NCI-H82 treated with DMSO at 0.1 percent for 48 hours (cell line): Measurements from ENCODE around the gene LNX2.

Experiments
- DNase-seq: peaks from one replicate; lab custom pipeline; 2025; ENCODE audit not compliant: unreplicated experiment; lab: John Stamatoyannopoulos, UW

The LNX2 gene

DNA sequence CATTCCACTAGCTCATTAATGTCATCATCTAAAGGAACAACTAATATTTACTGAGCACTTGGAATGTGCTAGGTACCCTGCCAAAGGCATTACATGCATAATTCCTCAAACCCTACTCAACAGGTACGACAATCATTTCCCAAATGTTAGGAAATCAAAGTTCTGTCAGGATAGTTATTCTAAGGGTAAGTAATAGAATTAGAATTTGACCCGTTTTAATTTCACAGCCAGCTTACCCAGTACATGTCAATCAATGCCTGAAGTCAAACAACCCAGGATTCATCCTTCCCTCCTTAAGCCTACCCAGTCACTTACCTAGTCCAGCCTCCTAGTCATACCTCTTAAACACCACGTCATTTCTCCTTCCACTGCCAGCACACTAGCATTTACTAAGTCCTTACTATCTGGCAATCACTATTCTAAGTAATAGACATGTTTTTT is 2.4 kb downstream of the LNX2 start:
- DNase-seq = no peak

DNA sequence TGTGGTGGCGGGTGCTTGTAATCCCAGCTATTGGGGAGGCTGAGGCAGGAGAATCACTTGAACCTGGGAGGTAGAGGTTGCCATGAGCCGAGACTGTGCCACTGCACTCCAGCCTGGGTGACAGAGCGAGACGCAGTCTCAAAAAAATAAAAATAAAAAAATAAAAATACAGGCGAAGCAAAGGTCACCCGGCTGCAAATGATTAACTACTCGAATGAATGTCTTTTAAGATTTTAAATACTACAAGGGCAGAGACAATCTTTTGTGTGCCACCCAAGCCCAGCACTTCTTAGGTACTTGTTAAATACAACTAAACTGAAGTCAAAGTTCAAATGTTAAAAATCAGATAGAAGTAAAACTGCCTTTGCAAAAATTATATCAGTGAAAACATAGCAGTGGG is 6.7 kb downstream of the LNX2 start:
- DNase-seq = no peak

DNA sequence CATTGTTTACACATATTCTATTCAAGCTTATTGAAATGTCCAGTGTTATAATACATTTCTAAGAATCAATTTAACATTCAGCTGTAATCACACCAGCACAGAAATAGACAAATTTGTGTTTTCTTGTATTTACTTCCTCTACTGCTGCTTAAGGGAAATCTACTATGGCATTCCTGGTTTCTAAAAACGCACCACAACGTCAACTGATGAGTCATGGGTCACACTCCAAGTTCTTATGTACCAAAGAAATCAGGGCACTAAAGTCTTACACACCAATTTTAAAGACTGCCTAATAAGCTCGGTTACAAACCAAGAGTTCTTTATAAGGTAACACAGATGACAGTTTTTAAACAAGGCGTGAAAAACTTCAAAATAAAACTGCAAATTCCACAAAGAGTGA is 13.2 kb downstream of the LNX2 start:
- DNase-seq = no peak

DNA sequence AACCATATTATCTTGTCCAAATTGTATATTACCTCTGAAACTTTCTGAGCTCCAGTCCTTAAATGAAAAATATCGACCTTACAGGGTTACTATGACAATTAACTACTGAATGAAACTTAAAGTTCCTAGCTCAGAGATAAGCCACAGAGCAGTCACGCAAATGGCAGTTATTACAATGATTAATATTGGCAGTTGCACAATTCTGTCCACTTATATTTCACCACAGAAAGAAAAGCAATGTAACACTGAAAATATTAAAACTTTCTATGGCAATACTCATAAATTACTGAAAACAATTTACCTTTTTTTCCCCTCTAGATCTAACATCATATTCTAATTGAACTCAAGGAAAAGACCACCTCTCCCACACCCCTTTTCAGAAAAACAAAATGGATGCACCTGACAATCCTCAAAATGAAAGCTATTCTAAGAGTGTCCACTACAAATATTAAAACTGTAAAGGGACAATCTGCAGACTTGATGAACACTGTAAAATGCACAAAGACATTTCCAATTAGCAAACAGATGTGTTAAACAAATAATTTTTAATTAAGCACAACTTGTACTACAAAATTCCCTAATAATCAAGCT is 14.6 kb downstream of the LNX2 start:
- DNase-seq = no peak

DNA sequence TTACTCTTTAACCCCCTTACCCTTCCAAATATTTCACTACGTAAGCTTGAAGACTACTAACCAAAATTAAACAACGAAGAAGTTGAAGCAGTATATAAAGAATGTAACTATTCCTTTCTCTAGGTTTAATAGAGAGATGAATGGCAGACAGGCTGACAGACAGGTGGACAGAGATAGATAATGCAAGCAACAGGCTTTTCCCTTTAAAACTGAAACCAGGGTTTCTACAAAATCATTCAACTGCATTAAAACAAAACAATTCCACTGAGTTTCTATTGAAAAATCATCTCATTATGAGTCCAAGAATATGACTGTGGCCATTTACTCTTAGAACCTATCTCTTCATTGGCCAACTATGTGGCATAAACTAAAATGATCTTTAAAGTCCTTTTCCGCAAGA is 15.2 kb downstream of the LNX2 start:
- DNase-seq = no peak

DNA sequence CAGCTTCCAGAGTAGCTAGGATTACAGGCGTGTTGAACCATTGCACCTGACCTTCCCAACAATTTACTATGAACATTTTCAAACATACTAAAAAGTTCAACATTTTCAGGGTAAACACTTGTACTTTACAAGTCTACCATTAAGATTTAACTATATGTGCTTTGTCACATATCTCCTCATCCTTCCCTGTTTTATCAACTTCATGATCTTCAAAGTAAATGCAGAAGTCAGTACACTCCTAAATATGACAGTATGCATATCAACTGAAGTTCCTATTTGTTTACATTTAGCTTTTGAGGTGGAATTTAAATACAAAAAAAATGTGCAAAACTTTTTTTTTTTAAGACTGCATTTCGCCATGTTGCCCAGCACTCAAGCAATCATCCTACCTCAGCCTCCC is 18.5 kb downstream of the LNX2 start:
- DNase-seq = no peak

DNA sequence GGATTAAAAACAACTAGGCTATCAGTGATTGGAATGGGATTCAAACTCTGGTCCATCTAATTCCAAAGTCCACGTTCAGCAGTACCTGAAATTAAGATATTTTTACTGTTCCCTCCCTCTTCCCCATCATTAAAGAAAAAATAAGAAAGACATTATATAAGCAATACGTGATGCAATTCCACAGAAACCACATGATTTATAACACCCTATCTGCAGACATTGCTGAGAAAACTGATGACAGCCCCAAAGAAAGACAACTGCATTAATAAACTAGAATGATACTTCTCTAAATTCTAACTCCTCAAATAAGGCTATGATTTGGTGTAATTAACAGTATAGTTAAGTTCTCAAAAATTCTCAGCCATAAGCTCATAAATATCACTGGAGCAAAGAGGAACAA is 19.1 kb downstream of the LNX2 start:
- DNase-seq = no peak

DNA sequence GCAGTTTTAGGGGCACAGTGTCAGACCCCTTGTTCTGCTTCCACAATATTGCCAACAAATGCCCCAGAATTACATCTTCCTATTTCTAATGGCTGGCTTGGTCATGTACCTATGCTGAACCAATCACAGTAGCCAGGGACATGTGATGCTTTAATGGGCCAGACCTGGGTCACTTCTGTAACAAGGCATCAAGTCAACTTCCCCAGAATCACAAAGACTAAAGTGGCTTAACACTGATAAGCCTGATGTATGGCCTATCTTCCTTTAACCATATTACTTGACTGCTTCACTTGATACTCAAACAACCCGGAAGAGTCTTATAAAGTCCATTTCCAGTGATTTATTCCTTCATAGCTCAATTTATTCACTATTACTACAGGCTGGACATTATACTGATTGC is 19.6 kb downstream of the LNX2 start:
- no peak for DNase-seq

DNA sequence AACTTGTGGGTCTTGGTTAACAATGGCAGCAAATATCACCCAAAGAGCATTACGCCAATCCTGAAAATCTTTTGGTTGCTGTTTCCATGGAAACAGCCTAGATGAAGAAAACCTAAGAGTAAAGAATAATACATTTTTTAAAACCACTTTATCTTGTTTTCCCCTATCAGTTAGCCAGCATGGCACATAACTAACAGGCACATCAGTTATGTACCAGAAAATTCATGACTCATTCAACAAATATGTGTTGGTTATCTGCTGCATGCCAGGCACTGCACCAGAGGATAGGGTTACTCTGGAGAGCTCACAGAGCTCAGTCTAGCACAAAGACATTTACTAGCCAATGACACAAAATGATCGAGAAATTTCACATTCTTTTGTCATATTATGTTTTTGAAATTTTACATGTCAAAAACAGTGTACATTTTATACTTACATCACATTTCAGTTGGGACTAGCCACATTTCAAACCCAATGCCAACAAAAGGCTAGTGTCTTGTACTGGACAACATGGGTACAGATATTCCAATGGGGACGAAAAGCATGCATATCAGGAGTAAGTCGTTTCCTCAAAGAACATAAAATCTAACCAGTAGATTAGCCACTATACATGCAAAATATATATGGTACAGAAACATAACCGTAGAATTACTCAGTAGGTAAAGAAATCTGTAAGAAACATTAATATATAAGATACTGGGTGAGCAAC is 20.3 kb downstream of the LNX2 start:
- DNase-seq = no peak

DNA sequence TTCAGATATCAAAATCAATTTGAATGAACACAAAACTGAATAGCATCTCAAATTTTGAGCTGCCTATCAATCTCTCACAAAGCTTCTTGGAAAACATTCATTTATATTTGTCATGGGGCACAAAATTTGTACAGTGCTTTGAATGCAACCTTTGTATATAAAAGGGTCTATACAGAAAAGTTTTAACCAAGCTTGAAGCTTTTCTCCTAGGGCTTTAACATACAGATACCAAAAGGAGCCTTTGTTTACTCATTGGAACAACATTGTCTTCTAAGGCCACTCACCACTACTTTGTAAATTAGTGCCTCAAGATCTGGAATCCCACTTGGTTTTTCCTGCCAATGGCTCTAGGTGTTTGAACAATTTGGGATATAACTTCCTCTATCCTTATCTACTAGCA is 21.2 kb downstream of the LNX2 start:
- no peak for DNase-seq

DNA sequence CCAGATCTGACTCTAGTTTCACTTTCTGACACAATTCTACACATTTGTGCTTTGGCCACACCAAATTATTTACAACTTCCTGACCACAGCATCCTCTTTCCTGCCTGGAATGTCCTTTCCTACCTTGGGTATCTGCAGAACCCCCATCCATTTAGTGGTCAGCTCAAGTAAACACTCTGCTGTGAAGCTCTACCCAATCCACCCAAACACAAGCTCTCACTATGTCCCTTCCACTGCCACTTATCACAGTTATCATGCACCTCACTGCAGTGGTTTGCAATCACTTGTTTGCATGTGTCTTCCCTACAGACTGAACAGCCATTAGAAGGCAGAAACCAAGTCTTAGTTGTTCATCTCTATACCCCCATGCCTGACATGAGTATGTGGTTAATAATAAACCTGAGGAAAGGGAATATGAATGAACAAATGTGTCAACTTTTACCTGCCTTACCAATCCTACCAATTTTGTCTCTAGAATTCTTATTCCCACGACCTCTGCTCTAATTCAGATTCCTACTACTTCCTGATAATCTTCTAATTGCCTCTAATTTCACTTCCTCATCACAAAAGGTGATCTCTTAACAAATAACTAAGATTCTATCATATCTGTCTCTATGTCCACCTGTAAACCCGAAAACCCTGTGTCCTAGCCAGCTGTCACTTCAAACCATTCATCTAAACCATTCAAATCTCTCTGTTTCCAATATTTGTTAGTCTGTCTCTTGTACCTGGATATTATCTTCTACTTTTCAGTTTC is 25.1 kb downstream of the LNX2 start:
- DNase-seq = no peak

DNA sequence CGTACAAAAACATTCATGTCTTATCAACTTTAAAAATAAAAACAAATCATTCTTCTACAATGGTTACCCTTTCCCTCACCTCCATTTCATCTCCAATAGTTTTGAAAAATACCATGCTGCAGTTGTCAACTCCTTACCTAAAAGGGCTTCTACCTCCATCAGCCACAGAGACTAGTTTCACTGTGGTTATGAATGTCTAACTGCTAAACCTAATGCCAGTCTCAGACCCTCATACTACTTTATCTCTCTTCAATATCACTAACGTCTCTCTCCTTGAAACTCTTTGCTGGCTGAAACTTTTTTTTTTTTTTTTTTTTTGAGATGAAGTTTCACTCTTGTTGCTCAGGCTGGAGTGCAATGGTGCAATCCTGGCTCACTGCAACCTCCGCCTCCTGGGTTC is 27.1 kb downstream of the LNX2 start:
- no peak for DNase-seq

DNA sequence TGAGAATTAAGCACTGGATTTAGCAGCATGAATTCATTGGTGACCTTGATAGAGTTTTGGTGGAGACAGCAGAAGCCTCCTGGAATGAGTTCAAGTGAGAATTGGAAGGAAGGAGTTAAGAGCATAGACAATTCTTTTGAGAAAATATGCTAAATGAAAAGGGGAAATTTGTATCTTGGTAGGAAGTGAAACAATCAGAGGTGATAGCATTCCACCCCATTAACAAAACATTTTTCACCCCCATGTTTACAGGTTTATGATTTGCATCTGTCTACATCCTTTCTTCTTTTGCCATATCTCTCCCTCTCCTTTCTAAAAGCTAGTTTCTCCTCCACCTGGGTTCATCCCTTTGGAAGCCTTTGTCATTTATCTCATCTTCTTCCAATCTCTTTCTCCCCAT is 27.5 kb downstream of the LNX2 start:
- DNase-seq = peak; percentile 81

DNA sequence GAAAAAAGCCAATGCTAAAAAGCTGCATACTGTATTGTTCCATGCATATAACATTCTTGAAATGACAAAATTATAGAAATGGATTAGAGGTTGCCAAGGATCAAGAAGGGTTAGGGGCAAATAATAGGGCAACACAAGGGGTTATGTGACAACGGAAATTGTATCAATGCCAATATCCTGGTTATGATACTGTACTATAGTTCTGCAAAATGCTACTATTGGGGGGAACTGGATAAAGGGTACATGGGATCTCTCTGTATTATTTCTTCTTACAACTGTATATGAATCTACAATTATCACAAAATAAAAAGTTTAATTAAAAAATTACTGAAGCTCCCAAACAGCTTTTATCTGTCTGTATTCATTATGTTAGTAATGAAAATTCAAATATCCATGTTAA is 31.9 kb downstream of the LNX2 start:
- DNase-seq = no peak

DNA sequence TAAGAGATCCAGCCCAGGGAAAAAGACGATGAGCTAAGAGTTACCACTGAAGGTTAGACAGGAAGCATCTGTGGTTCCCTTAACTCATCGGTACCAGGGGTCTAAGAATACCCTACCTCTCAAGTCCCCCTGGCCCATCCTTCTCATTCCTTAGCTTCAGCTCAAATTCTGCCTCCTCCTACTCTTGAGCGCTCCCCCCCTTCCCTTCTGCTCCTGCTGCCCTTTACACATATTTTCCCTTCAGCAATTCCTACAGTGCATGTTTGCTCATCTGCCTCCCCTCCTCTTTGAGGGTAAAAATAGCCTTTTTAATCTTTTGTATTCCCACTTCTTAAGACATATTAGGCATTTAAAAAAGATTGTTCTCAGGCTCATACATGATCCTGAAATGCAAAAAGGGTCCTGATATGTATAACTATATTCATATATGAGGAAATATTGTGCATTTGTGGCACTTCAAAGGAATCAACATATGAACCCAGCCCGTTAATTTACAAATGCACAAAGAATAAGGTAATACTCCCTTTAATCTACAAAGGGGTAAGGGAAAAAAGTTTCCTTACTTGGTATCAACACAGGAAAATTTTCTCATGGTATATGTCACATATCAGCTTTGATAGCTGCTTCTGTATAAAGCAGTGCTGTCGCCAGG is 33.1 kb downstream of the LNX2 start:
- DNase-seq = no peak

DNA sequence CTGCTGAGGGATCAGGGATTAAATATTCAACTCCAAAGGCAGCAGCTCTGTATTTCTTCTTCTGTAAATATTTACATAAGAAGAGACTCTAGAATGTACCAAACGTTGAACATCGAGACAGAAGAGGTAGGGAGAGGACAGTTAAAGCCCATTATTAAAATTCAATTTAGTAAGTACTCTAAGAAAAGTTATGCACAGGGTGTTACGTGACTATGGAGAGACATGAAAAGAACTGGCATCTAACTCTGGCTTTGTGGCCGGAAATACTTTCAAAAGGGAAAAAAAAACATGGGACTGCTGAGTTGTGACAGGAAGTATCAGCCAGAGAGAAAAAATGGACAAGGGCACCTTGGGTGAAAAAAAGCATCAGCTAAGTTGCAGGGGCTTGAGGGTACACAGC is 36.7 kb downstream of the LNX2 start:
- no peak for DNase-seq

DNA sequence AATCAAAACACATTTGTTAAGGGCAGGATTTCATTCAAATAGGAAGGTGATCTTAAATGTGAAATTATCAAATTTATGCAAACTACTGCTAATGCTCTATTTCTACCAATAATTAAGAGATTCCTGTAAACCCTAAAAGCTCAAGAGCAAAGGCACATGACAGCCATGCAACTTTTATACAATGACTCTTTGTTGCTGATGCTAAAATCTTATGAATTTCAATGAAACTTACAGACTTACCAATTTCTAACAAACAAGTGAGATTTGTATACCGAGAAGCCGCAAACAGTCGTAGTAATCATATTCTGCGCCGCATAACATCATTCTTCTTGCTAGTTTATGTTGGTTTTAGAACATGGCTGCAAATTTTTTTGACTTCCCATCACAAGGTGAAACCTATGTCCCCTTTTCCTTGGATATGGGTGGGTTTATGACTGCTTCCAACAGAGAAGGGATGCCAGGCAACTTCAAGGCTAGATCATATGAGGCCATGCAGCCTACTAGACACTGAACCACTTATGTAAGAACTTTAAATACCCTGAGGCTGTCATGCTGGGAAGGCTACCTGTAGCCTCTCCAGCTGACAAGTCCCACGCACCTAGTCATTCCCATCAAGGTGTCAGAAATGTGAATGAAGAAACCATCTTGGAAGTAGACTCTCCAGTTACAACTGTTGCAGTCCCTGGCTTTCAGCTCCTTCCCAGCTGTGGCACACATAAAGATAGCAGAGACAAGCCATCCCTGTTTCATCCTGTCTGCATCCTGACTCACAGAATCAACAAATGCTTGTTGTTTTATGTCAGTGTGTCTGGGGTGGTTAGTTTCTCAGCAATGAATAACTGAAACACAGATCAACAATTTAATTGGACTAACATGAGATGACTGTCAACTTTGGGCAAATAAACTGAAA is 42.0 kb downstream of the LNX2 start:
- no peak for DNase-seq

DNA sequence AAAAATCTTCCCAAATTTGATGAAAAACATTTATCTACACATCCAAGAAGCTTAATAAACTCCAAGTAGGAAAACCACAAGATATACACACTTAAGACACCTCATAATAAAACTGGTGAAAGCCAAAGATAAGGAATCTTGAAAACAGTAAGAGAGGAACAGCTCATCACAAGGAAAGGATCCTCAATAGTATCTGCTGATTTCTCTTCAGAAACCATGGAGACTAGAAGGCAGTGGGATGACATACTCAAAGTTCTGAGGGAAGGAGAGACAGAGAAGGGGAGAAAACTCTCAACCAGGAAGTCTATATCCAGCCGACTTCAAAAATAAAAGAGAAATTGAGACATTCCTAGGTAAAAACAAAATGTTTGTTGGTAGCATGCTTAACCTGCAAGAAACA is 45.7 kb downstream of the LNX2 start:
- no peak for DNase-seq

DNA sequence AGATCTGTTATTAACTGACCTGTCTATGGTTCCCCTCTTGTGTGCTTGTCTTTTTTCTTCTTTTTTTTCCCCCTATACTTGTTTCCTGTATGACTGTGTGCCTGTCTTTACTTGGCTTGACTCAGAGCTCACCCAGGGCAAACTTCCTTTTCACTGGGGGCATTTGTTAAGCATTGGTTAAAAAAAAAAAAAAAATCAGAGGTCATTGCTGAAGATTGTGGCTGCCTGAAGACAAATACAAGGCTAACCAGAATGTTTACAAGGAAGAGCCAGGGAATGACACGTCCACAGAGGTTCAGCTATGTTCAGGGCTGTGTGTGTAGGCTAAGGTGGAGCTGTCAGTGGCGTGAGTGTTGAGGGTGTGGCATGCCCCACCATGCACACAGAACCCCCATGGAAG is 47.1 kb downstream of the LNX2 start:
- DNase-seq = no peak

DNA sequence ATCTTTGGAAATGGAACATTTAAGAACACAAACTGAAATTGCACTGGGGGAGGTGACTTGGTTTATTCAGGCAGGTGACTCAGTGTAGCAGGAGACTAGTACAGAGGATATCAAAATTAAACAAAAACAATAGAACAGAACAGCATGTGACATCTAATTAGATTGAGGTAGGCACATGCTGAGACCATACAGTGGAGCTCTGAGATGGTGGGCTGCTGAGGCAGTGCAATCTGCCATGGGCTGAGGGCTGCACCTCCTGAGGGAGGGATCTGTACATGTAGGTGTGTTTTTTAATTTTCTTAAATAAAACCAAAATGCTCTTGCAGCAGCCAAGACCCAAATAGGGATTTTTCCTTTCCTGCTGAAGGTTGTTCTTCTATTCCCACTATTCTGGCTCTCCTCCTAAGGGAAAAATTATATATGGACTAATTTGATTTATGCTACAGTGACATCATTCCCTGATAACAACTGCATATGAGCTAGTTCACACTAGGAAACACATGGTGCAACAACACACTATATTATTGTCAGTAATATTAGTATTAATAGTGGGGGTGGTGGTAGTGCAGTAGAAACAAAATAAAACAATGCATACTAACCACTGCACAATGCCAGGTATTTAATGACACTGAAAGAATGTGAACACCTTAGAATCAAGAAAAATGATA is 48.0 kb downstream of the LNX2 start:
- no peak for DNase-seq
